NCI-H446 treated with DMSO at 0.1 percent for 48 hours (cell line): ENCODE results near the gene ARRDC2.
"Not testable (repeated sequence)": the region's sequence is repeated elsewhere in the genome, so short reads cannot be mapped to it uniquely, and the experiment has no call there.

ENCODE experiments used
- DNase-seq: peaks from one replicate; lab custom pipeline; 2025; lab: John Stamatoyannopoulos, UW

Gene ARRDC2

GRCh38 chr19:17989425-17990094, 18.4 kb upstream of the ARRDC2 start:
- no peak for DNase-seq

DNA sequence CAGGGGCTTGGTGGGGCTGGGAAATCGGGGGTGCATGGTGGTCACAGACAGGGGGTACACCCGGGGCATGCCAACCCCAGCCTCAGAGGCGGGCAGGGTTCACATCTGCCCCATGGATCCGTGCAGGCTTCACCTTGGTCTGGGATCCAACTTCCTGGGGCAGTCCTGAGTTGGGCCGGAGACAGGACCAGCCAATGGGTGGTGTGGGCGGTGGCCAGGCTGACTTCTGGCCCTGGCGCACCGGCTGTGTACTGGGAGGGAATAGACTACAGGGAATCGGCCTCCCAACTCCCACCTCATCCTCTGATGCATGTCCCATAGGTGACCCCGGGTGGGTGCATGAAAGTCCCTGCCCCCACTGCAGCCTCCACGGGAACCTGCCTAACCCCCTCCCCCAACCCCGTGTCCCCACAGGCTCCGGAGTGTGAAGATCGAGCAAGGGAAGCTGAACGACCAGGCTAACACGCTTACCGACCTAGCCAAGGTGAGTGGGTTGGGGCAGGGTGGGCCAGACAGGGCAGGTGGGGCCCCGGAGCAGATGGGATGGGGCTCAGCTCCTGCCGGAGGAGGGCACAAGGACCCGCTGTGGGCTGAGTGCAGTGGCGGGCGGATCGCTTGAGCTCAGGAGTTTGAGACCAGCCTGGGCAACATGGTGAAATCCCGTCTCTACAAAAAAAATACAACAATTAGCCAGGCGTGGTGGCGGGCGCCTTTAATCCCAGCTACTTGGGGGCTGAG, 14.7 kb upstream of the ARRDC2 start:
- DNase-seq: no peak

DNA sequence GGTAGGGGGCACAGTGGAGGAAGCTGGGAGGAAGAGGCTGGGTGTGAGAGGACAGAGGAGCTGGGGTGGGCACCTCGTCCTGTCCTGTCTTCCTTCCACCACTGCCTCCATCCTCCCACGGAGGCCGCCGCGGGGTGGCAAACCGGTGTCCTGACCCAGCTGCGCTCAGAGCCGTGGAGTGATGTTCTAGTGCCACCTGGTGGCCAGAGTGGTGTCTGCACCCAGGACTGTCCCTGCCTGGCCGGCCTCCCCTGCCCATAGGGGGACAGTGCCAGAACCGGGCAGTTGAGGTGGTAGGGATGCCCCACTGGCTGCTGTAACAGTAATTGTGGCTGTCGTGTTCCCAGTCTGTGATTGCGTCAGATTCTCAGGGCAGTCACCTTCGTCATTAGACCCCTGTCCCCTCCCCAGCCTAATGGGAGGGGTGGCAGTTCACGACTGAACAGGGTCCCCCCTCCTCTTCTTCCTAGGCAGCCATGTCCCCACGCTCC, 11.1 kb upstream of the ARRDC2 start:
- DNase-seq: peak; percentile 26

DNA sequence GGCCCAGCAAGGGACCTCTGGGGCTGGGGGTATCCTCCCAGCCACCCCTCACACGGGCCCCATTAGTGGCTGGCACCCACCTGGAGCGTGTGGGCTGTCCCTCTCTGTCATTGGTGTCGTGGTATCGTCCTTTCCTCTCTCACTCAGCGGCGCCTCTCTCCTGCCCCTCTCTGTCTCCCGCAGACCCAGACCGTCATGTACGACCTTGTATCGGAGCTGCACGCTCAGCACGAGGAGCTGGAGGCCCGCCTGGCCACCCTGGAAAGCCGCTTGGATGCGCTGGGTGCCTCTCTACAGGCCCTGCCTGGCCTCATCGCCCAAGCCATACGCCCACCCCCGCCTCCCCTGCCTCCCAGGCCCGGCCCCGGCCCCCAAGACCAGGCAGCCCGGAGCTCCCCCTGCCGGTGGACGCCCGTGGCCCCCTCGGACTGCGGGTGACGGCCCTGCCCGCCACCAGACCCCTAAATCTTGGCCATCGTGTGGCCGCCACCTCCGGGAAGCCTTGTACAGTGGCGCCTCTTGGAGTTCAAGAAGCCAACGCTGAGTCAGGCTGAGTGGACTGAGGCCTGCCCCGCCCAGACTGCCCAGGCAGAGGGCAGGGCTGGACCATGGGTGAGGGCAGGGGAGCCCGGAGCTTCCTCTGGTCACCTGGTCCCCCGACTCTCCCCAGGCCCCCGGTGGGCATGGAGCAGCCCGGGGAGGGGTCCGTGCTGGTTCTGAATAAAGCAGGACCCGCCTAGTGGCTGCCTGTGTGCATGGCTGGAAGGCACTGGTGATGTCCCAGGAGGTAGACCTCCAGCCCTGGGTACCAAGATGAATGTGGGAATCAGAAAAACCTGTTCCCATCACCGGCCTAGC, 9.8 kb upstream of the ARRDC2 start:
- DNase-seq: no peak

DNA sequence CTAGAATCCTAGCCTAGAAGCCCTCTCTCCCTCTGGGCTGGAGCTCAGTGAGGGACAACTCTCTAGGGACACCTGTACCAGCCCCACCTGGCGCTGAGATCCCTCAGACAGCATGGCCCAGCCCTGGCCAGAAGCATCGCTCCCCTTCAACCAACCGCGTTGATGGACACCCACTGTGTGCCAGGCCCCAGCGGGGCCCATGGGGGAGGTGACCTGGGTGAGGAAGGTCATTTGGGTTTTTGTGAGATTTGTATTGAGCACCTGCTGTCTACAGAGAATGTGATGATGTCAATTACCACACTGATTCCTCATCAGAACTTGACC, 9.2 kb upstream of the ARRDC2 start:
- no peak for DNase-seq

DNA sequence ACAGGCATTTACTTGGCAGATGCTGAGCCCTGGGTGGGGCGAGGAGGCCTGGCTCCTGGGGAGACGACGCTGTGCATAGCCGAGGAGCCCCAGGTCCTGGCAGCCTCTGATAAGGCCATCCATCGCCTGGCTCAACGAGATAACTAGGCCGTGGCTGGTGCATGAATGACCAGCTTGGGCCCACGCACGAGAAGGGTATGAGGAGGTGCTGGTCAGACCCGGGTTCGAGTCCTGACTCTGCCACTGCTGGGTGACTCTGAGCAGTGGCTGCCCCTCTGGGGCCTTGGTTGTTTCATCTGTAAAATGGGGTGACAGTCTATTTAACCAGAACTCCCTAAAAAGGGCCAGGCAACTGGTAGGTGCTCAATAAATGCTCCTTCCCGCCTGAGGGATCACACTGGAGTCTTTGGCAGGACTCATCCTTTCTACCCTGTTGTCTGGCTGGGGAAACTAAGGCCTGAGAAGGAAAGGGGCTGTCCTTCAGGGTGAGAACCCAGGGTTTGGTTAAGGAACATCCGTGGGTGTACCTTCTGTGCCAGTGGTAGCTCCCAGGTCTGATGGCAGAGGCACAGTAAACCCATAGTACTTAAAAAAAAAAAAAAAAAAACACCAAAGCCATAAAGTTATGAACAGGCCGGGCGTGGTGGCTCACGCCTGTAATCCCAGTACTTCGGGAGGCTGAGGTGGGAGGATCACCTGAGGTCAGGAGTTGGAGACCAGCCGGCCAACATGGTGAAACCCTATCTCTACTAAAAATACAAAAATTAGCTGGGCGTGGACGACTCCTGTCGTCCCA, 8.1 kb upstream of the ARRDC2 start:
- no peak for DNase-seq

DNA sequence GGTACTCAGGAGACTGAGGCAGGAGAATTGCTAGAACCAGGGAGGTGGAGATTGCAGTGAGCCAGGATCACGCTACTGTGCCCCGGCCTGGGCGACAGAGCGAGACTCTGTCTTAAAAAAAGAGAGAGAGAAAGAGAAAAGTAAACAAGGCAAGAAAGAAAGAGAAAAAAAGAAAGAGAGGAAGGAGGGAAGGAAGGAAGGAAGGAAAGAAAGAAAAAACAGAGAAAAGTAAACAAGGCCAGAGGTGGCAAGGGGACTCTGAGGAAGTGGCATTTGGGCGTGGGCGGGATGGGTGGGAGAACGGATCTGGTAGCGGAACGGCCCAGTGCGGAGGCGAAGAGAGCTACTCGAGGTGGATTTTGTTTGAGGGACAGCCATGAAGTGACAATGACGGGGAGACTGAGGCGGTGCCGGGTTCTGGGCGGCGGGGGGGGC, 7.5 kb upstream of the ARRDC2 start:
- no peak for DNase-seq

DNA sequence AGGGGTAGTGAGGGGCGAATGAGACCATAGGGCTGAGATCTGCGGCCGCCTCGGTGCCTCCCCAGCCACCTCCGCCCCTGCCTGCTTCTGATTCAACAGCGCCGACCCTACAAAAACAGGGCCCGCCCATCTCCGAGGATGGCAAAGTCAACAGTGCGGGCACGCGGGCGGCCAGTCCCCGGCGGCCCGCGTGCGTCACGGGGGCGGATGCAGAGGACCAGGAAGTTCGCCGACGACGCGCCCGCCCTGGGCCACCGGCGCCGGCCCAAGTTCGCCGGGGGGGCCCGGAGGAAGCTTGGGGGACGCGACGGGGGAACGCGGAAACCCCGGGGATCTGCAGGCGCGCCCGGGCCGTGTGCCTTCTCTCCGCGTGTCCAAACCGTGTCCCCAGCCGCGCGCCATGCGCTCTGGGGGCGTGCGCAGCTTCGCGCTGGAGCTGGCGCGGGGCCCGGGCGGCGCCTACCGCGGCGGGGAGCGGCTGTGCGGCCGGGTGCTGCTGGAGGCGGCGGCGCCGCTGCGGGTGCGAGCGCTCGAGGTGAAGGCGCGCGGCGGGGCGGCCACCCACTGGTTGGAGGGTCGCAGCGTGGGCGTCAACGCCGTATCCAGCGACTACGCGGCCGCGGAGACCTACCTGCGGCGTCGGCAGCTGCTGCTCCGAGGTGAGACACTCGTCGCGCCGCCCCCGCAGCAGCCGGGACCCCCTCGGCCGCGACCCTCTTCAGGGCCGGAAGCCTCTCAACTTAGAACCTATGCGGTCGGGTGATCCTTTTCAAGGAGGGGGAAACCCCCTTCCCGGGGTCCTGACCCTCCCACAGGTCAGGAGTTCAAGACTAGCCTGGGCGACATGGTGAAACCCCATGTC, 6.8 kb upstream of the ARRDC2 start:
- DNase-seq: peak; percentile 56

GRCh38 chr19:18001777-18002345, 6.1 kb upstream of the ARRDC2 start:
- DNase-seq: no peak

- no peak for DNase-seq
Measured at GRCh38 chr19:18002347-18002850, 5.6 kb upstream of the ARRDC2 start.

- not testable (repeated sequence) for DNase-seq
Measured at GRCh38 chr19:18005750-18006149, 2.2 kb upstream of the ARRDC2 start.

- DNase-seq: peak; percentile 31
Measured at GRCh38 chr19:18007044-18007916, 690 bp upstream of the ARRDC2 start.

GRCh38 chr19:18008814-18009213, 844 bp downstream of the ARRDC2 start:
- DNase-seq: no peak

DNA sequence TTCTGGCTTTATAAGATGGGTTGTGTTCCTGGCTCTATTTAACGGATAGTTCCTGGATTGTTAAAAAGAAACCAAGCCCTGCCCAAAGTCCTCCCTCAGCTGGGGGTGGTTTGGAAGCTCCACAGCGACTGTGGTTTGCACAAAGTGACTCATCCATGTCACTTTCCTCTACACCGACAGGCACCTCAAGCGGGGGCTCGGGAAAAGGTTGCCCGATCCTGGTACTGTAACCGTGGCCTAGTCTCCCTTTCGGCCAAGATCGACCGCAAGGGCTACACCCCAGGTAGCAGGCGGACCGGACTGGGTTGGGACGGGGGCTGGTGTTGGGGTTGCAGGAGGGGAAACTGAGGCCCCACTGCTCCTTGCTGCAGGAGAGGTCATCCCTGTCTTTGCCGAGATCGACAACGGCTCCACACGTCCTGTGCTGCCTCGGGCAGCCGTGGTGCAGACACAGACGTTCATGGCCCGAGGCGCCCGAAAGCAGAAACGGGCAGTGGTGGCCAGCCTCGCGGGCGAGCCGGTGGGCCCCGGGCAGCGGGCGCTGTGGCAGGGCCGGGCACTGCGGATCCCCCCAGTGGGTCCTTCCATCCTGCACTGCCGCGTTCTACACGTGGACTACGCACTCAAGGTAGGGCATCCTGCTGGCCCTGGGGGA, 1.6 kb downstream of the ARRDC2 start:
- no peak for DNase-seq

DNA sequence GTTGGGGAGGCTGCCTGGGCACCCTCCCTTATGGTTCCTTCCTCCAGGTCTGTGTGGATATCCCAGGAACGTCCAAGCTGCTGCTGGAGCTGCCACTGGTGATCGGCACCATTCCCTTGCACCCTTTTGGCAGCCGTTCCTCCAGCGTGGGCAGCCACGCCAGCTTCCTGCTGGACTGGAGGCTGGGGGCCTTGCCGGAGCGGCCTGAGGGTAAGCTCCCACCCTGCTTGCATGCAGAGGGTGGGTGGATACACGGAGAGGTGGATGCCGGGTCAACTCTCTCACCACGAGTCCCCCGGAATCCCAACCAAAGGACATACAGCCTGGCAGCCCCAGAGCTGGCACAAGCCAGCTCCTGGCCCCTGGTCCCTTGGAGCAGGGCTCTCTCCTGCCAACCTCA, 2.2 kb downstream of the ARRDC2 start:
- no peak for DNase-seq

- no peak for DNase-seq
Measured at GRCh38 chr19:18013210-18014111, 5.5 kb downstream of the ARRDC2 start.

DNA sequence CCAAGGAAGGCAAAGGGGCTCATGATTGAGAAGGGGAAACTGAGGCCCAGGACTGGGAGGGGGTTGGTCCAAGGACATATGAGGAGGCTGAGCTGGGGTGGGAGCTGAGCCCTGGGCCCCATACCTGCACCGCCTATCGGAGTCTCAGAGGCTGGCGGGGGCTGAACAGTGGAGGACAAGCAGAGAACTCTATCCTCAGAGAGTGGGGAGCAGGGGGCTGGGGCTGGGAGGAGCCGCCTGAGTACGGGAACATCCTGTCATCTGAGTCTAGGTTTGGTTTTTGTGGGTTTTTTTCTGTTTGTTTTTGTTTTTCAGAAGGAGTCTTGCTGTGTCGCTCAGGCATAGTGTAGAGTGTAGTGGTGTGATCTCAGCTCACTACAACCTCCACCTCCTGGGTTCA, 6.2 kb downstream of the ARRDC2 start:
- DNase-seq: no peak
